ENCODE measurements around the gene ZFP62. TPM values are rescaled to one million over a fixed set of nuclear protein-coding genes. Genes with fewer than 3 reads are reported as not detected.
A peak's percentile ranks its signal among the peaks of the same experiment; 100 is the strongest.

Gene ZFP62
- total RNA-seq, 2 experiments from 2014 or later: 58.4 to 79.1 TPM

DNA sequence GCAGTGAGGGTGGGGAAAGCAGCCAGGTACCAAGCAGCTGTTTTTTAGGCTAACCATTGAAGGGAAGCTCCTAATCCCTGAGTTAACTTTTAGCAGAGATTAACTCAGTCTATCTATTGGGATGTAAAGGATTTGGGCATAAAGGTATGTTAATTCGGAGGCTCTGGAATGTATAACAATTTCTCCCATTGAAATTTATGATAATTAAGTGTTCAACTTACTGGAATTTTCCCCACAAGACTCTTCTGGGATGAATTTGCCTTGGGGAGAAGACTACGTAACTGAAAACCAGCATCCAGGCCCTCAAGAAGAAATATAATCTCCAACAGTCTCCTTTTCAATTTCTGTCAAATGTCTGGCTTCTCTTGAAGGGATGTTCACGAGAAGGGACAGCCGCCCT, 23.6 kb downstream of the ZFP62 start:
- Histone ChIP-seq H3K9me2 (ENCODE audit: insufficient read depth, low read length) (no peaks in the 10 kb centered on the region), H2AFZ (ENCODE audit: low read length) (no peak overlapping the region), H3K79me2 (ENCODE audit: insufficient read depth, low read depth, low read length) (peaks cover 30% of the 10 kb centered on the region; the same call in 1 of the 2 replicates), H4K20me1 (ENCODE audit: insufficient read depth, low read length) (no peaks in the 10 kb centered on the region), H3K9me3 (ENCODE audit: low read length) (peaks cover 12% of the 10 kb centered on the region; the same call in 1 of the 2 replicates), H3K36me3 (ENCODE audit: insufficient read depth, low read length) (peaks cover 66% of the 10 kb centered on the region), H3K4me3 (ENCODE audit: low read depth, low read length, poor library complexity, severe bottlenecking) (no peak overlapping the region), H3K4me1 (ENCODE audit: insufficient read depth, low read length, poor library complexity, severe bottlenecking) (peaks cover 10% of the 10 kb centered on the region), H3K27ac (ENCODE audit: low read depth, low read length, poor library complexity, severe bottlenecking) (no peak overlapping the region), H3K4me2 (ENCODE audit: low read length) (no peak overlapping the region)
- TF ChIP-seq, protein P1, sequence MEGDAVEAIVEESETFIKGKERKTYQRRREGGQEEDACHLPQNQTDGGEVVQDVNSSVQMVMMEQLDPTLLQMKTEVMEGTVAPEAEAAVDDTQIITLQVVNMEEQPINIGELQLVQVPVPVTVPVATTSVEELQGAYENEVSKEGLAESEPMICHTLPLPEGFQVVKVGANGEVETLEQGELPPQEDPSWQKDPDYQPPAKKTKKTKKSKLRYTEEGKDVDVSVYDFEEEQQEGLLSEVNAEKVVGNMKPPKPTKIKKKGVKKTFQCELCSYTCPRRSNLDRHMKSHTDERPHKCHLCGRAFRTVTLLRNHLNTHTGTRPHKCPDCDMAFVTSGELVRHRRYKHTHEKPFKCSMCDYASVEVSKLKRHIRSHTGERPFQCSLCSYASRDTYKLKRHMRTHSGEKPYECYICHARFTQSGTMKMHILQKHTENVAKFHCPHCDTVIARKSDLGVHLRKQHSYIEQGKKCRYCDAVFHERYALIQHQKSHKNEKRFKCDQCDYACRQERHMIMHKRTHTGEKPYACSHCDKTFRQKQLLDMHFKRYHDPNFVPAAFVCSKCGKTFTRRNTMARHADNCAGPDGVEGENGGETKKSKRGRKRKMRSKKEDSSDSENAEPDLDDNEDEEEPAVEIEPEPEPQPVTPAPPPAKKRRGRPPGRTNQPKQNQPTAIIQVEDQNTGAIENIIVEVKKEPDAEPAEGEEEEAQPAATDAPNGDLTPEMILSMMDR (conservative IDR thresholded peaks at IDR 0.05; ENCODE audit: low read length): no peak
- TF ChIP-seq EZH2phosphoT487 (IDR thresholded peaks at IDR 0.05; ENCODE audit: borderline replicate concordance, low read depth, low read length): no peak
- intact Hi-C loops (cut with micrococcal nuclease; ENCODE audit: unreplicated experiment): no loop called here
- ChIA-PET POLR2A (interaction anchor here (0.6 to 2.2 kb wide), 5 partner anchors 12 to 40 kb away, joined by 3 to 6 read pairs (median 4); no protein-coding TSS in a partner anchor), CTCF (ENCODE audit: unreplicated experiment) (no interaction called here)
- no TSS peak for BruUV-seq (replicated peaks)
- DNase-seq (ENCODE audit: low spot score): no peak

DNA sequence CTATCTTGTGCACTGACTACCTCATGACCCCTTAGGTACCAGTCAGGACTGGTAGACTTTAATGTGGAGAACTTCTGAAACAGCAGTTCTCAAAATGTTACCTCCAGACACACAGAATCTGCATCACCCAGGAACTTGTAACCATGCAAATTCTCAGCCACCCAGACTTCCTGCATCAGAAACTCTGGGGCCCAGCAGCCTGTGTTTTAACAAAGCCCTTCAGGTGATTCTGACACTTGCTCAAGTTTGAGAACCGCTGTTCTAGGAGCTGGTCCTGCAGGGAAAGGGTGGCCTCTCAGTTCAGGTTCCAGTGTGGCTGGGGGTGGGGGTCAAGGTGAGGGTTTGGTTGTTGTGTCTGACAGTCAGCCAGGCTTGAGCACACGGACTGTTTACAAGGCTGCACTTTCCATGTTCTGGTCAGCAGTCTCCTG, 28.4 kb downstream of the ZFP62 start:
- Histone ChIP-seq H3K4me3 (ENCODE audit: low read depth, low read length, poor library complexity, severe bottlenecking) (peak overlapping the region; percentile 74), H3K4me2 (ENCODE audit: low read length) (peak overlapping the region; percentile 80), H2AFZ (ENCODE audit: low read length) (no peak overlapping the region), H3K9me3 (ENCODE audit: low read length) (peaks cover 9% of the 10 kb centered on the region), H3K36me3 (ENCODE audit: insufficient read depth, low read length) (peaks cover 56% of the 10 kb centered on the region), H3K27ac (ENCODE audit: low read depth, low read length, poor library complexity, severe bottlenecking) (peak overlapping the region; percentile 83), H3K9me2 (ENCODE audit: insufficient read depth, low read length) (no peaks in the 10 kb centered on the region), H3K4me1 (ENCODE audit: insufficient read depth, low read length, poor library complexity, severe bottlenecking) (peaks cover 29% of the 10 kb centered on the region), H4K20me1 (ENCODE audit: insufficient read depth, low read length) (no peaks in the 10 kb centered on the region), H3K79me2 (ENCODE audit: insufficient read depth, low read depth, low read length) (peaks cover 55% of the 10 kb centered on the region)
- TF ChIP-seq, protein P1 (conservative IDR thresholded peaks at IDR 0.05; ENCODE audit: low read length): no peak
- TF ChIP-seq EZH2phosphoT487 (IDR thresholded peaks at IDR 0.05; ENCODE audit: borderline replicate concordance, low read depth, low read length): no peak
- intact Hi-C loops (cut with micrococcal nuclease; ENCODE audit: unreplicated experiment): loop anchor here (5.0 kb wide), 1 partner anchor 40 kb away; no protein-coding TSS in a partner anchor
- TSS peak; percentile 75 for BruUV-seq (replicated peaks)
- CTCF ChIA-PET (ENCODE audit: unreplicated experiment): interaction anchor here (0.6 kb wide), 1 partner anchor 39 kb away, joined by 3 read pairs; no protein-coding TSS in a partner anchor
- POLR2A ChIA-PET: interaction anchor here (0.7 to 4.2 kb wide), 5 partner anchors 9 to 29 kb away, joined by 4 to 48 read pairs (median 6); partner anchors contain the start of gene ZFP62
- DNase-seq (ENCODE audit: low spot score): peak; percentile 80
